GM21576 (cell line): ENCODE measurements around the gene CAMSAP3.

Experiments
- ATAC-seq: cut with Tn5 transposase; IDR thresholded peaks from one replicate; pipeline ENCODE4 v1.9.1; 2021; ENCODE audit warnings: mild to moderate bottlenecking, moderate library complexity; ENCODE audit not compliant: unreplicated experiment

CAMSAP3 gene, protein sequence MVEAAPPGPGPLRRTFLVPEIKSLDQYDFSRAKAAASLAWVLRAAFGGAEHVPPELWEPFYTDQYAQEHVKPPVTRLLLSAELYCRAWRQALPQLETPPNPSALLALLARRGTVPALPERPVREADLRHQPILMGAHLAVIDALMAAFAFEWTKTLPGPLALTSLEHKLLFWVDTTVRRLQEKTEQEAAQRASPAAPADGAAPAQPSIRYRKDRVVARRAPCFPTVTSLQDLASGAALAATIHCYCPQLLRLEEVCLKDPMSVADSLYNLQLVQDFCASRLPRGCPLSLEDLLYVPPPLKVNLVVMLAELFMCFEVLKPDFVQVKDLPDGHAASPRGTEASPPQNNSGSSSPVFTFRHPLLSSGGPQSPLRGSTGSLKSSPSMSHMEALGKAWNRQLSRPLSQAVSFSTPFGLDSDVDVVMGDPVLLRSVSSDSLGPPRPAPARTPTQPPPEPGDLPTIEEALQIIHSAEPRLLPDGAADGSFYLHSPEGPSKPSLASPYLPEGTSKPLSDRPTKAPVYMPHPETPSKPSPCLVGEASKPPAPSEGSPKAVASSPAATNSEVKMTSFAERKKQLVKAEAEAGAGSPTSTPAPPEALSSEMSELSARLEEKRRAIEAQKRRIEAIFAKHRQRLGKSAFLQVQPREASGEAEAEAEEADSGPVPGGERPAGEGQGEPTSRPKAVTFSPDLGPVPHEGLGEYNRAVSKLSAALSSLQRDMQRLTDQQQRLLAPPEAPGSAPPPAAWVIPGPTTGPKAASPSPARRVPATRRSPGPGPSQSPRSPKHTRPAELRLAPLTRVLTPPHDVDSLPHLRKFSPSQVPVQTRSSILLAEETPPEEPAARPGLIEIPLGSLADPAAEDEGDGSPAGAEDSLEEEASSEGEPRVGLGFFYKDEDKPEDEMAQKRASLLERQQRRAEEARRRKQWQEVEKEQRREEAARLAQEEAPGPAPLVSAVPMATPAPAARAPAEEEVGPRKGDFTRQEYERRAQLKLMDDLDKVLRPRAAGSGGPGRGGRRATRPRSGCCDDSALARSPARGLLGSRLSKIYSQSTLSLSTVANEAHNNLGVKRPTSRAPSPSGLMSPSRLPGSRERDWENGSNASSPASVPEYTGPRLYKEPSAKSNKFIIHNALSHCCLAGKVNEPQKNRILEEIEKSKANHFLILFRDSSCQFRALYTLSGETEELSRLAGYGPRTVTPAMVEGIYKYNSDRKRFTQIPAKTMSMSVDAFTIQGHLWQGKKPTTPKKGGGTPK

DNA sequence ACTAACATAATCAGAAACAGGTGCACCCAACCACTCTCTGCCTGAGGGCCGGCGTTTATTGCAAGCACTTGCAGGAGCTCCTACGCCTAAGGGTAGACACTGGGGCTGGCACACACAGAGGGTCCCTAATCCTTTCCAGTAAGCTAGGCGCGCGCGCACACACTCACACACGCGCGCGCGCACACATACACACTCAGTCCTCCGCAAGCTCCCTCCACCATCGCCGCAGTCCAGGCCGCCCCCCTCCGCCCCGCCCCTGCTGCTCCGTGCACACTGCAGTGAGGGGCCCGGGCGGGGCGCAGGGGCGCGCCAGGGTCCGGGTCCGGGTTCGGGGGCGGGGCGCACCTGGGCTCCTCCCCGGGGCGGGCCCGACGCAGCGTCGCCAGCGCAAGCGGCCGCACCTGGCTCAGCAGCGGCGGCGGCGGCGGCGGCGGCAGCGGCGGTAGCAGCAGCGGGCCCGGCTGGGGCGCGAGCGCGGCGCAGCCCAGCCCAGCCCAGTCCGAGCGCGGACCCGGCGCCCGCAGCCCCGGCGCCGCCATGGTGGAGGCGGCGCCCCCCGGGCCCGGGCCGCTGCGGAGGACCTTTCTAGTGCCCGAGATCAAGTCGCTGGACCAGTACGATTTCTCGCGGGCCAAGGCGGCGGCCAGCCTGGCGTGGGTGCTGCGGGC lies at the start of gene CAMSAP3:
Gene CAMSAP3 (plus strand): TSS at position 398 of the 668 bp plus-strand sequence. CDS start 140 bp downstream, at position 538.
- no peak for ATAC-seq

DNA sequence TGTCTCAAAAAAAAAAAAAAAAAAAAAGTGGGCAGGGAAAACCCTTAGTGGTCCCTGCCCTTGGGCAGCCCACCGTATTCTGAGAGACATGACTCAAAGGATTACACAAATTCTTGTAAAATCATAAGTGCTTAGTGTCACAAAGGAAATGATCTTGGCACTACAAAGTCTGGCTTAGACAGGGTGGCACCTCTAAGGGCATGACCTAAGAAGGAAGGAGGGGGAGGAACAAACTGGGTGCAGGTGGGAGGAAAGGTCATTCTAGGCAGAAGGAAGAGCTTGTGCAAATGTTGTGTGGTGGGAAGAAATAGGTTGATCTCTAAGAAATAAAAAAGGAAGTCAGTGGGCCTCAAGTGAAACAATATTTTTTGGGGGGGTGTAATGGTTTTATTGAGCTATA lies 49.8 kb upstream of the CAMSAP3 start:
- no peak for ATAC-seq

DNA sequence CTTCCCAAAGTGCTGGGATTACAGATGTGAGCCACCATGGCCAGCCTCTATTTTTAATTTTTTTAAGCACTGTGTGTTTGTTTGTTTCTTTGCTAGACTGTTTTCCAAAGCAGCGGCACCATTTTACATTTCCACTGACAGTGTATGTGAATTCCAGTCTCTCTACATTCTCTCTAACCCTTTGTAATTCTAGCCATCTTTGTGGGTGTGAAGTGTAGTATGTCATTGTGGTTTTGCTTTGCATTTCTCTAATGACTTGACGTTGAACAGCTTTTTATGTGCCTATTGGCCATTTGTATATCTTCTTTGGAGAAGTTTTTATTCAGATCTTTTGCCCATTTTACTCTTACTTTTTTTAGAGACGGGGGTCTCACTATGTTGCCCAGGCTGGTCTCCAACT lies 48.5 kb upstream of the CAMSAP3 start:
- ATAC-seq: no peak

DNA sequence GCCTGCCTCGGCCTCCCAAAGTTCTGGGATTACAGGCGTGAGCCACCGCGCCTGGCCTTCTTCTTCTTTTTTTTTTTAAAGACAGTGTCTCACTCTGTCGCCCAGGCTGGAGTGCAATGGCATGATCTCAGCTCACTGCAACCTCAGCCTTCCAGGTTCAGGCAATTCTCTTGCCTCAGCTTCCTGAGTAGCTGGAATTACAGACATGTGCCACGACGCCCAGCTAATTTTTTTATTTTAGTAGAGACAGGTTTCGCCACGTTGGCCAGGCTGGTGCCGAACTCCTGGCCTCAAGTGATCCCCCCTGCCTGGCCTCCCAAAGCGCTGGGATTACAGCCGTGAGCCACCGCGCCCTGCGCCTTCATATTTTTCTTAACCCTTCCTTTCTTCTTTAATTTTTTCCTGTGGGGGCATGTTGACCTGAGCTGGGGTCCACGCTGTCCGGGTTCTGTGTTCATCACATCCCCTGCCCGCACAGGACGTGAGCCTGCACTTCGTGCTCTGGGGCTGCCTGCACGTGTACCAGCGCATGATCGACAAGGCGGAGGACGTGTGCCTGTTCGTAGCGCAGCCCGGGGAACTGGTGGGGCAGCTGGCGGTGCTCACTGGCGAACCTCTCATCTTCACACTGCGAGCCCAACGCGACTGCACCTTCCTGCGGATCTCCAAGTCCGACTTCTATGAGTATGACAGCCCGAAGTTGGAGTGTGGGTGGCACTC lies 46.1 kb upstream of the CAMSAP3 start:
- ATAC-seq: no peak

DNA sequence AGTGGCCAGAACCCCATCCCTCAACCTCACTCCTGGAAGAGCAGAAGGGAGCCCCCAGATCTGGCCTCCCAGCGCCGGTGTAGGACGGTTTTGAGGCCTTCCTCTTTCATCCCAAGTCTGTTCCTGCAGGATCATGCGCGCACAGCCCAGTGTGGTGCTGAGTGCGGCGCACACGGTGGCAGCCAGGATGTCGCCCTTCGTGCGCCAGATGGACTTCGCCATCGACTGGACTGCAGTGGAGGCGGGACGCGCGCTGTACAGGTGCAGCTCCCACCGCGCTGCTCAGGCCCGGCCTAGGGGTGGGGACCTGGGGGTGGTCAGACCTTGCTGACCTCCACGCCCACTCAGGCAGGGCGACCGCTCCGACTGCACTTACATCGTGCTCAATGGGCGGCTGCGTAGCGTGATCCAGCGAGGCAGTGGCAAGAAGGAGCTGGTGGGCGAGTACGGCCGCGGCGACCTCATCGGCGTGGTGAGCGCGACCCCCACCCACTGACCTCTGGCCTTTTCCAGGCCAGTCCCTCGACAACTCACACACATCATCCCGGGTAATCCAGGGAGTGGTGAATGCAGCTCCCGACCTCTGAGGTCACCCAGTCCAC lies 45.4 kb upstream of the CAMSAP3 start:
- no peak for ATAC-seq

DNA sequence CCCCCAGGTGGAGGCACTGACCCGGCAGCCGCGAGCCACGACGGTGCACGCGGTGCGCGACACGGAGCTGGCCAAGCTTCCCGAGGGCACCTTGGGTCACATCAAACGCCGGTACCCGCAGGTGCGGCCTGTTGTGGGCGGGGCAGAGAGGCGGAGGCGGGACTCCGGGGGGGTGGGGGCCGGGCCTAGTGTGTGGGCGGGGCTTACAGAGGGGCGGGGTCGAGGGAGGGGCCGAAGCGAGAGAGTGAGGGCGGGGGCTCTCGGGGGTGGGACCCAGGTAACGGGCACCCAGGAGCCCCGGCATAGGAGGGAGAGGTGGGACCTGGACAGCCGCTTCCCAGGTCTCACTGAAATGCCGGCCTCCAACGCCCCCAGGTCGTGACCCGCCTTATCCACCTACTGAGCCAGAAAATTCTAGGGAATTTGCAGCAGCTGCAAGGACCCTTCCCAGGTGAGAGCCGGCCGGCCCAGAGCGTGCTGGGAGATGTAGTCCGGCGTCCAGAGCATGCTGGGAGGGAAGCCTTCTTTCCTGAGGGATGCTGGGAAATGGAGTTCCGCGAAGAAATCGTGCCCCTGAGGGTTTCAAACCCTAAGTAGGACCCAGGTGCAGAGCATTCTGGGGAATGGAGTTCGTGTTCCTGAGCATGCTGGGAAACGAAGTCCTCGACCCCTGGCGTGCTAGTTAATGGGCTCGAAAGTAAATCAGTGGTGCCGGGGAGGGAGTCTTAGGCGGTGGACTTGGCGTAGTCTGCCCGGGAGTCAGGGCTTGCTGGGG lies 44.5 kb upstream of the CAMSAP3 start:
- no peak for ATAC-seq

DNA sequence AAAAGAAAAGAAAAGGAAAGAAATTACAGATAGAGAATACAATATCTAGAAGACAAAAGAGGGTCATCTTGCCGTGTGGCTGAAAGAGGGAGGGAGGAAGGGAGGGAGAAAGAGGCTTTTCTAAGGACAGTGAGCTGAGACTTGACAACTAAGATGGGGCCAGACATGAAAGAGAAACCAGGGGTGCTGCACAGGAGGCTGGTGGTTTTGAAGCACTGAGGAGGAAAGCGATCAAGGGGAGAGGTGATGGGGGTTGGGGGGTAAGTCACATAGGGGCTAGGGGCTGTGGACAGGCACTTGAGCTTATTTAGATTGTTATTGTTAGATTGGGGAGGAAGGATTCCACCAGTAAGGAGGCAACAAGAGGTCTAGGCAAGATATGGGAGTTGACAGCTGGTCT lies 42.9 kb upstream of the CAMSAP3 start:
- ATAC-seq: no peak

DNA sequence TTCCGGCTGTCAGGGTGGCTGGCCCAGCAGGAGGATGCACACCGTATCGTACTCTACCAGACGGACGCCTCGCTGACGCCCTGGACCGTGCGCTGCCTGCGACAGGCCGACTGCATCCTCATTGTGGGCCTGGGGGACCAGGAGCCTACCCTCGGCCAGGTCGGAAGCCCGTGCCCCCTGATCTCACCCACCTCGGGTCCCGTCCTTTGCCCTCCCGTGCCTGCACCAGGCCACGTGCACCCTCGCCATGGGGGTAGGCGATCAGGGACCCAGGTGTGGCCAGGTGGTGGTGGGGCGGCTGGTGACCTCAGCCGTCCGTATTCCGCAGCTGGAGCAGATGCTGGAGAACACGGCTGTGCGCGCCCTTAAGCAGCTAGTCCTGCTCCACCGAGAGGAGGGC lies 41.1 kb upstream of the CAMSAP3 start:
- no peak for ATAC-seq

DNA sequence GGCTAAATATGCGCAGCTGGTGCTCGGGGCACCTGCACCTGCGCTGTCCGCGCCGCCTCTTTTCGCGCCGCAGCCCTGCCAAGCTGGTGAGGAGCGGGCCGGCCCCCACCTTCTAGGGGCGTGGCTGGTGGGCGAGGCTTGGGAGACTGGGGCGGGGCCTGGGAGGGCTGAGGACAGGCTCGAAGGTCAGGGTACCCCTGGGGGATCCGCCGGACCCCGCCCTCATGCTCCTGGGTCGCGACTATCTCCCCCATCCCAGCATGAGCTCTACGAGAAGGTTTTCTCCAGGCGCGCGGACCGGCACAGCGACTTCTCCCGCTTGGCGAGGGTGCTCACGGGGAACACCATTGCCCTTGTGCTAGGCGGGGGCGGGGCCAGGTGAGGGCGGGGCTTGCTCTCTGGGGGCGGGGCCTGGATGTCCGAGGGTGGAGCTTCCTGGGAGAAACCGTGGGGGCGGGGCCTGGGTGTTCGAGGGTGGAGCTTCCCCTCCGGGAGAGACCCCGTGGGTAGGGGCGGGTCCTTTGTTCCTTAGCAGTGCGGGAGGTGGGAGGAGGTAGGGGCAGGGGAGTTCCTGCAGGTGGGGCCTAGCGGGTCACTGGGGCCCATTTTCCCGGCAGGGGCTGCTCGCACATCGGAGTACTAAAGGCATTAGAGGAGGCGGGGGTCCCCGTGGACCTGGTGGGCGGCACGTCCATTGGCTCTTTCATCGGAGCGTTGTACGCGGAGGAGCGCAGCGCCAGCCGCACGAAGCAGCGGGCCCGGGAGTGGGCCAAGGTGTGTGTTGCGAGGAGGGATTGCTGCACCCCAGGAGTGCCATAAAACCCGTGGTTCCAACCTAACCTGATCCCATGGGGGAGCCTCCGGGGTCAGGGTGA lies 40.4 kb upstream of the CAMSAP3 start:
- ATAC-seq: no peak

DNA sequence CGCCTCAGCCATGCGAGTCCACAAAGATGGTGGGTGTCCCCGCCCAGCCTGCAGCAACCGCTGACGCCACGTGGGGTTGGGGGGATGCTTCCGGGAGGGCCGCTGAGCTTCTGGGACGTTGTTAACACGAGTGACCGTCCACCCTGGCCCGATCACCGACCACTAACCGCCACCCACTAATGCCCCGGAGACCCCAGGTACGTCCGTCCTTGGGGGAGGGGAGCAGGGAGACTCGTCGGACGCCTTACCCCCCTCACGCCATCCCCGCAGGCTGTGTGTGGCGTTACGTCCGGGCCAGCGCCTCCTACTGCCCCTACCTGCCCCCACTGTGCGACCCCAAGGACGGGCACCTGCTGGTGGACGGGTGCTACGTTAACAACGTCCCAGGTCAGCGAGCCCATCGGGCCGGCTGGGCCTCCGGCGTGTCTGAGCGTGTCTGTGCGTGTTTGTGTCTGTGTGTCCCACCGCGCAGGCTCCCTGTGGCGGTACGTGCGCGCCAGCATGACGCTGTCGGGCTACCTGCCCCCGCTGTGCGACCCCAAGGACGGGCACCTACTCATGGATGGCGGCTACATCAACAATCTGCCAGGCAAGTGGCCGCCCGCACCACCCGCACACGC lies 38.9 kb upstream of the CAMSAP3 start:
- no peak for ATAC-seq

DNA sequence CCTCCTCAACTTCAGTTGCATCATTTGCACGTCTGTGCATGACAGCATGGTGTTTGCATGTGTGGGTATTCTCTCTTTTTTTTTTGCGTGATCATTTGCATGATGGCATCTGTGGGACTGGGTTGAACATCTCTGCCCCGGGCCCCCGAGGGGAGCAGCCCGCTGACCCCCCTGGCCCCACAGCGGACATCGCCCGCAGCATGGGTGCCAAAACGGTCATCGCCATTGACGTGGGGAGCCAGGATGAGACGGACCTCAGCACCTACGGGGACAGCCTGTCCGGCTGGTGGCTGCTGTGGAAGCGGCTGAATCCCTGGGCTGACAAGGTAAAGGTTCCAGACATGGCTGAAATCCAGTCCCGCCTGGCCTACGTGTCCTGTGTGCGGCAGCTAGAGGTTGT lies 37.0 kb upstream of the CAMSAP3 start:
- ATAC-seq: no peak

DNA sequence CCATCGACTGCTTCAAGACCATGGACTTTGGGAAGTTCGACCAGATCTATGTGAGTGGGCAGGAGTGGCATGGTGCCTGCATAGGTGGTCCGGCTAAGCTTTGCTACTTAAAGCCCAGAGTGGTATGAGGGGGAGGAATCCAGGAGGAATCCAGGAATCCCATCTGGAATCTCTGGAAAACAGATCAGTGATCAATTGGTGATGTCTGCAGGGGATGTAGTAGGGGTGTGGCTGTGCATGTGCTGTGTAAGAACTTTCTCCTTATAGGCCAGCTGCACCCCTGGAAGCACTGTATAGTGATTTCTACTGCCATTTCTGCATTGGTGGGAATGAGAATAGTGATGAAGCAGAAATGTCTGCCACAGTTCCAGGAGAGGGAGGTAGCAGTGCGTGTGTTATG lies 36.6 kb upstream of the CAMSAP3 start:
- ATAC-seq: no peak

DNA sequence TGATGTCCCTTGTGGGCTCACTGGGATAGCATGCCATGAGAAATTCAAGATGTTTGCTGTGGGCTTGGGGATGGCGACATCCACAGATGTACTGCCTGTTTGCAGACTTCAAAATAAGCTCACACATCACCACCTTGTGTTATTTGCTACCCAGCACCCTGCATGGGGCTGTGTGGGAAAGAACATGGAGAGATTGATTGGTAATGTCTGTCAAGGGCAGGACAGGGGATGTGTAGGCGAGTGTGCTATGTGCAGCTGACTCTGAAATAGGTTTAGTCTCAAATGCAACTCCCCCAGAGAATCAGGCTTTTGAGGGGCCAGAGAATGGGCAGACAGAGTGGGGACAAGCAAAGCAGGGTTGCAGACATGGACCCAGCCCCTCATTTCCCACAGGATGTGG lies 35.4 kb upstream of the CAMSAP3 start:
- ATAC-seq: no peak

DNA sequence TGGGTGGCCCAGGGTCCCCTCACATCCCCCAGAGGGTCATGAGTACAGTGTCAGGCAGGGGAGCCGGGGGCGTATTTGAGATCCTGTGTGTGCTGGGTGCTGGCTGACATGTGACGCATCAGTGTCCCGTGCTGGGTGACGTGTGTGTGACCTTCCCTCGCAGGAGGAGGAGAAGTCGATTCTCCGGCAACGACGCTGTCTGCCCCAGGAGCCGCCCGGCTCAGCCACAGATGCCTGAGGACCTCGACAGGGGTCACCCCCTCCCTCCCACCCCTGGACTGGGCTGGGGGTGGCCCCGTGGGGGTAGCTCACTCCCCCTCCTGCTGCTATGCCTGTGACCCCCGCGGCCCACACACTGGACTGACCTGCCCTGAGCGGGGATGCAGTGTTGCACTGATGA lies 34.3 kb upstream of the CAMSAP3 start:
- no peak for ATAC-seq

DNA sequence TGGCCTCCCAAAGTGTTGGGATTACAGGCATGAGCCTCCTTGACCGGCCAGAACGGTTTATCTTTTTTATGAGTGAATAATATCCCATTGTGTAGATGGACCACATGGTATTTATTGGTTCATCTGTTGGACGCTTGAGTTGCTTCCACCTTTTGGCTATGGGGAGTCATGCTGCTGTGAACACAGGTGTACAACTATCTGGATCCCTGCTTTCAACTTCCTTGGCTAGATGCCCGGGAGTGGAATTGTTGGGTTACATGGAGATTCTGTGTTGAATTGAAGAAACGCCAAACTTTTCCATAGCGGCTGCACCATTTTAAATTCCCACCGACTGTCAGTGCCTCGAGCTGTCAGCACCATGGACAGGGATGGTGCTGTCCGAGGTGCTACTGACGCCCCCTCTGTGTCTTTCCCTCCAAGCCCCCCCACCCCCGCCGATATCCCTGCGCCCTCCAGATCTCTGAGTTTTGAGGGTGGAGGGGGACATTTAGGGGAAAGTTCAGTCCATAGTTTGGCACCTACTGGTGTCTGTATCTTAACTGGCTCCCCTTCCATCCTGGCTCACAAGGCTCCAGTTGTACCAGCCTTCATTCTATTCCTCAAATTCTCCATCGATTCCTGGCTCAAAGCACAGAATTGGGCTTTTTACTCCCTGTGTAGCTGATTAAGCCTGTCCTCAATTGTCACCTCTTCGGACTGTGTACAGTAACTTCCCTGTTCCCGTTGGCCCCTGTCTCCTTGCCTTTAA lies 32.8 kb upstream of the CAMSAP3 start:
- ATAC-seq: no peak

DNA sequence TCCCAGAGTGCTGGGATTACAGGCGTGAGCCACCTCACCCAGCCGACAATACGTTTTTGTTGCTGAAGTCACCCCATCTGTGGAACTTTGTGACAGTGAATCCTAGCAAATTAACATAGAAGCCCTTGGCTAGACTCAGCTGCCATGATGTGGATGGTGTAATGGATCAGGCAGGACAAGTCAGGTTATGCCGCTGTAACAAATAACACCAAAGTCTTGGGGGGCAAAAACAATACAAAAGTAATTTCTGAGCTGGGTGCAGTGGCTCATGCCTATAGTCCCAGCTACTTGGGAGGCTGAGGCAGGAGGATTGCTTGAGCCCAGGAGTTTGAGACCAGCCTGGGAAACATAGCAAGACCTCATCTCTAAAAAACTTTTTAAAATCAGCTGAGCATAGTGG lies 30.8 kb upstream of the CAMSAP3 start:
- no peak for ATAC-seq

DNA sequence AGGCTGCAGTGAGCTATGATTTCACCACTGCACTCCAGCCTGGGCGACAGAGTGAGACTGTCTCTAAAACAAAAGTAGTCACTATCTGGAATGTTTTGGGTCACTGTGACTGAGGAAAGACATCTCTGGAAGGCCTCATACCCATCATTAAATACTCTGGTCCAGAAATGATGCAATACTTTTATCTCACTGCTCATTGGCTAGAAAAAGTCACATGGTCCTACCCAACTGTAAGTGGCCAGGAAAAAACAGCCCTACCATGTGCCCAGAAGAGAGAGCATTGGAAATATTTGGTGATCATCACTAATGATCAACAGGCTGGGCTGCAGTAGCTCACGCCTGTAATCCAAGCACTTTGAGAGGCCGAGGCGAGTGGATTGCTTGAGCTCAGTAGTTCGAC lies 30.3 kb upstream of the CAMSAP3 start:
- ATAC-seq: no peak
